GM12878 (cell line): ENCODE measurements around the gene CXADR. TPM values are rescaled to one million over a fixed set of nuclear protein-coding genes. Genes with fewer than 3 reads are reported as not detected.
"Not testable (repeated sequence)": the region's sequence is repeated elsewhere in the genome, so short reads cannot be mapped to it uniquely, and the experiment has no call there.

Experiments used
- ATAC-seq: fragments of 200-7000 bp; cut with Tn5 transposase; 3 replicates; pipeline ENCODE4 v1.9.1; 2020; ENCODE audit warnings: mild to moderate bottlenecking, moderate library complexity
- BruUV-seq: library from RNA; stranded (reverse); fragments of 400-500 nt; replicated peaks from 2 replicates; lab custom pipeline; 2021; lab: Mats Ljungman, UMichigan
- CTCF ChIA-PET: fragments of 300-600 bp; sonication (Branson Sonifier 250); formaldehyde crosslinking; extraction: SDS; loops from one replicate; lab custom pipeline; 2021; ENCODE audit warnings: inconsistent platforms; lab: Yijun Ruan, JAX
- POLR2A ChIA-PET: fragments of 350-600 bp; formaldehyde crosslinking; extraction: SDS; loops from one replicate; lab custom pipeline; 2021; ENCODE audit warnings: inconsistent platforms; lab: Charles Lee
- RAD21 ChIA-PET: fragments of 300-600 bp; sonication (Branson Sonifier 250); formaldehyde crosslinking; loops from one replicate; lab custom pipeline; 2023; ENCODE audit warnings: antibody characterized with exemption; ENCODE audit not compliant: unreplicated experiment; lab: Charles Lee
- SMC1A ChIA-PET: fragments of 300-600 bp; sonication (Branson Sonifier 250); formaldehyde crosslinking; loops from one replicate; lab custom pipeline; 2023; ENCODE audit not compliant: unreplicated experiment, uncharacterized antibody; lab: Charles Lee
- DNase-seq: peaks from one replicate; pipeline ENCODE4 v3.0.0-alpha.2; 2011; ENCODE audit warnings: low read depth, low spot score
- FAIRE-seq: peaks from 3 replicates; lab custom pipeline; 2011; peaks lifted over from hg19 to GRCh38; lab: Jason Lieb, UNC
- H2AFZ ChIP-seq: 2 replicates; pipeline ENCODE4 v1.6.0; 2011; ENCODE audit warnings: low read depth, low read length, control low read depth; ENCODE audit not compliant: control insufficient read depth
- H3K27ac ChIP-seq: 2 replicates; pipeline ENCODE4 v1.5.1; 2011; ENCODE audit warnings: control low read depth; ENCODE audit not compliant: control insufficient read depth, insufficient read depth
- H3K27me3 ChIP-seq, 2 experiments: replicated peaks in 1 of 2; 2 replicates each; pipeline versions ENCODE4 v1.6.0 to v1.6.1; 2011; ENCODE audit warnings: low read length in 1 of 2; ENCODE audit not compliant: control insufficient read depth in 2 of 2, insufficient read depth in 2 of 2
- H3K36me3 ChIP-seq, 2 experiments: 2 replicates each; pipeline ENCODE4 v1.5.1; 2011; ENCODE audit warnings: low read length in 1 of 2; ENCODE audit not compliant: control insufficient read depth in 2 of 2, insufficient read depth in 2 of 2
- H3K4me1 ChIP-seq: 2 replicates; pipeline ENCODE4 v1.6.1; 2011; ENCODE audit warnings: mild to moderate bottlenecking, low read length, moderate library complexity, mixed read lengths; ENCODE audit not compliant: control insufficient read depth, insufficient read depth
- H3K4me2 ChIP-seq: 2 replicates; pipeline ENCODE4 v1.6.0; 2011; ENCODE audit warnings: control low read depth; ENCODE audit not compliant: control insufficient read depth, insufficient read depth
- H3K4me3 ChIP-seq: fragments of 200-600 bp; sonication (generic); 2 replicates; pipeline ENCODE4 v1.5.1; 2016
- H3K79me2 ChIP-seq: 2 replicates; pipeline ENCODE4 v1.6.0; 2011; ENCODE audit warnings: low read length; ENCODE audit not compliant: control insufficient read depth, insufficient read depth
- H3K9ac ChIP-seq: 2 replicates; pipeline ENCODE4 v1.8.0; 2011; ENCODE audit warnings: low read length, control low read depth, mixed read lengths; ENCODE audit not compliant: control insufficient read depth, insufficient read depth
- H3K9me3 ChIP-seq: replicated peaks from 3 replicates; pipeline ENCODE4 v1.5.1; 2011; ENCODE audit warnings: mild to moderate bottlenecking, low read length; ENCODE audit not compliant: control insufficient read depth, insufficient read depth
- H4K20me1 ChIP-seq: 2 replicates; pipeline ENCODE4 v1.6.0; 2011; ENCODE audit not compliant: control insufficient read depth, insufficient read depth
- BCL11A ChIP-seq: IDR thresholded peaks from 2 replicates; pipeline ENCODE4 v1.6.1; 2011; ENCODE audit warnings: low read depth, low read length
- CBFB ChIP-seq: IDR thresholded peaks from 2 replicates; pipeline ENCODE4 v1.6.1; 2016; ENCODE audit warnings: antibody characterized with exemption, low read depth
- CUX1 ChIP-seq: IDR thresholded peaks from 2 replicates; pipeline ENCODE4 v1.6.1; 2012; ENCODE audit warnings: improper control_type of control experiment, low read depth, low read length; ENCODE audit not compliant: insufficient replicate concordance
- DPF2 ChIP-seq: fragments of 450-650 bp; IDR thresholded peaks from 2 replicates; pipeline ENCODE4 v1.6.1; 2017; ENCODE audit warnings: mild to moderate bottlenecking
- EED ChIP-seq: sonication (generic); IDR thresholded peaks from 2 replicates; pipeline ENCODE4 v1.6.1; 2016; ENCODE audit warnings: antibody characterized with exemption, low read depth
- MTA3 ChIP-seq: IDR thresholded peaks from 2 replicates; pipeline ENCODE4 v1.6.1; 2012; ENCODE audit warnings: low read length, inconsistent platforms, borderline replicate concordance
- PML ChIP-seq: IDR thresholded peaks from 2 replicates; pipeline ENCODE4 v1.6.1; 2012; ENCODE audit warnings: low read length, inconsistent platforms
- SUZ12 ChIP-seq: fragments of 200-600 bp; sonication (generic); IDR thresholded peaks from one replicate; pipeline ENCODE4 v1.6.1; 2018; ENCODE audit warnings: antibody characterized with exemption, mild to moderate bottlenecking; ENCODE audit not compliant: unreplicated experiment
- YY1 ChIP-seq: IDR thresholded peaks from 2 replicates; pipeline ENCODE4 v1.6.1; 2011; ENCODE audit warnings: low read depth, mild to moderate bottlenecking, low read length
- ZBED1 ChIP-seq: IDR thresholded peaks from 2 replicates; pipeline ENCODE4 v1.6.1; 2016; ENCODE audit warnings: borderline replicate concordance
- WGBS: methylation state at CpG from one replicate; pipeline ENCODE4 v1.1.6; 2016; ENCODE audit warnings: low lambda C conversion rate; ENCODE audit not compliant: insufficient replicate concordance, insufficient coverage; ENCODE audit errors: missing lambda C conversion rate; 5-methylcytosine and 5-hydroxymethylcytosine counted together
- in situ Hi-C: fragments of 300-500 bp; cut with MboI; formaldehyde crosslinking; loops from 9 replicates; pipeline ENCODE4 v1.14.3; 2018; ENCODE audit warnings: mixed read lengths
- intact Hi-C: fragments of 100-400 bp; cut with micrococcal nuclease; formaldehyde crosslinking; loops from one replicate; pipeline ENCODE4 v1.14.2; 2022; ENCODE audit not compliant: unreplicated experiment
- polyA plus RNA-seq, 11 experiments: library from polyadenylated mRNA; depleted of rRNA in 4 of 11; unstranded in 6 of 11; stranded (reverse) in 5 of 11; fragments of >200 nt; fragmentation: Nextera tagmentation in 4 of 11; fragmentation: Illumina TruSeq in 1 of 11; extraction: Ambion mirVana in 4 of 11; extraction: Trizol in 1 of 11; gene quantifications; 1 replicate in 1 of 11; 2 replicates in 10 of 11; pipeline versions ENCODE4 v1.2.1 to v1.2.3, GENCODE V29; 2011 to 2016; ENCODE audit warnings: inconsistent platforms in 2 of 11, missing spikeins in 2 of 11, low read depth in 1 of 11
- total RNA-seq, 4 experiments: library from RNA; depleted of rRNA in 3 of 4; stranded (reverse); fragments of >200 nt in 3 of 4; fragmentation: Illumina TruSeq in 1 of 4; extraction: Trizol in 1 of 4; gene quantifications; 2 replicates each; pipeline versions ENCODE4 v1.2.1 to v1.2.3, GENCODE V29; 2013 to 2021

CXADR gene
- total and polyA plus RNA-seq, 10 of the 15 experiments (the other 5 are each of a cell fraction or from before 2014, with no cell fraction given) = 0.01 to 0.64 (median 0.13) TPM

- ChIA-PET POLR2A (no interaction called here), CTCF (no interaction called here), SMC1A (no interaction called here), RAD21 (no interaction called here)
- TF ChIP-seq CUX1 (no peak), BCL11A (no peak), YY1 (no peak), MTA3 (no peak), EED (no peak), PML (no peak), ZBED1 (no peak), CBFB (no peak), SUZ12 (no peak), DPF2 (no peak)
- intact Hi-C loops = no loop called here
- no peaks in the 10 kb centered on the region; the same call in 2 of the 3 replicates for H3K9me3 ChIP-seq
- H3K4me2 ChIP-seq = no peak overlapping the region
- no peak overlapping the region for H3K9ac ChIP-seq
- H2AFZ ChIP-seq = no peak overlapping the region
- FAIRE-seq = no peak
- in situ Hi-C loops = no loop called here
- H3K79me2 ChIP-seq = no peaks in the 10 kb centered on the region
- no peak for ATAC-seq
- H3K36me3 ChIP-seq = no peaks in the 10 kb centered on the region
- DNase-seq = no peak
- BruUV-seq = no TSS peak
- H3K27ac ChIP-seq = no peak overlapping the region
- WGBS = 16% methylated on average over 4 of the region's 4 CpGs
- no peak overlapping the region for H3K4me3 ChIP-seq
- H3K4me1 ChIP-seq = no peaks in the 10 kb centered on the region
- H4K20me1 ChIP-seq = no peaks in the 10 kb centered on the region
- no peaks in the 10 kb centered on the region for H3K27me3 ChIP-seq
These were observed 11.5 kb upstream of the CXADR start for GRCh38 chr21:17501107-17502006.

- FAIRE-seq = not testable (repeated sequence)
These were observed 9.9 kb upstream of the CXADR start for GRCh38 chr21:17502985-17503384.

More at GRCh38 chr21:17502985-17503384, 9.9 kb upstream of the CXADR start:
- in situ Hi-C loops, H3K36me3 ChIP-seq, H4K20me1 ChIP-seq, H3K27ac ChIP-seq, ATAC-seq, BruUV-seq, H2AFZ ChIP-seq, H3K79me2 ChIP-seq, H3K4me1 ChIP-seq, DNase-seq, RAD21 ChIA-PET, H3K9me3 ChIP-seq, H3K27me3 ChIP-seq, POLR2A ChIA-PET, CTCF ChIA-PET, H3K4me2 ChIP-seq, intact Hi-C loops, H3K4me3 ChIP-seq, H3K9ac ChIP-seq: not testable (repeated sequence)
- SMC1A ChIA-PET = interaction anchor here (0.6 kb wide), 1 partner anchor 153 kb away, joined by 3 read pairs; no protein-coding TSS in a partner anchor
- 48% methylated on average over 5 of the region's 5 CpGs for whole genome bisulfite sequencing
